Tibial artery (tissue), 4 donors: ENCODE results near the gene LIN28A.

Source experiments
- DNase-seq, 2 donors: peaks; one replicate each; pipeline ENCODE4 v3.0.0-alpha.2; 2019
- H3K27ac ChIP-seq, 2 donors: fragments of 200-600 bp; sonication (generic) in 1 of 2; 1 replicate in 1 of 2; 2 replicates in 1 of 2; pipeline ENCODE4 v1.5.1; 2018 to 2019; ENCODE audit warnings: mild to moderate bottlenecking in 1 of 2
- H3K27me3 ChIP-seq, 2 donors: fragments of 200-600 bp; sonication (generic) in 1 of 2; one replicate each; pipeline versions ENCODE4 v1.5.1 to v1.6.0; 2016 to 2019
- H3K36me3 ChIP-seq, 3 donors: fragments of 200-600 bp; sonication (generic) in 2 of 3; one replicate each; pipeline ENCODE4 v1.5.1; 2016 to 2019; ENCODE audit warnings: mild to moderate bottlenecking in 2 of 3
- H3K4me1 ChIP-seq, 4 donors: fragments of 200-600 bp; sonication (generic) in 2 of 4; 1 replicate in 3 of 4; 2 replicates in 1 of 4; pipeline ENCODE4 v1.5.1; 2016 to 2019
- H3K4me3 ChIP-seq, 2 donors: fragments of 200-600 bp; sonication (generic) in 1 of 2; 1 replicate in 1 of 2; 2 replicates in 1 of 2; pipeline ENCODE4 v1.5.1; 2018 to 2019; ENCODE audit warnings: mild to moderate bottlenecking in 2 of 2
- H3K9me3 ChIP-seq, 3 donors: fragments of 200-600 bp; sonication (generic) in 1 of 3; one replicate each; pipeline ENCODE4 v1.5.1; 2016 to 2019
- intact Hi-C: fragments of 100-400 bp; cut with DNase I; formaldehyde crosslinking; loops from one replicate; pipeline ENCODE4 v1.15.0; 2023; ENCODE audit warnings: low total_unique reads
- TF ChIP-seq, protein P1 (sequence below), 2 experiments: fragments of 200-600 bp in 1 of 2; fragments of 450-650 bp in 1 of 2; IDR thresholded peaks; one replicate each; pipeline ENCODE4 v1.5.1; 2017 to 2019; ENCODE audit warnings: antibody characterized with exemption in 2 of 2, mild to moderate bottlenecking in 1 of 2, moderate library complexity in 1 of 2

The LIN28A gene

DNA sequence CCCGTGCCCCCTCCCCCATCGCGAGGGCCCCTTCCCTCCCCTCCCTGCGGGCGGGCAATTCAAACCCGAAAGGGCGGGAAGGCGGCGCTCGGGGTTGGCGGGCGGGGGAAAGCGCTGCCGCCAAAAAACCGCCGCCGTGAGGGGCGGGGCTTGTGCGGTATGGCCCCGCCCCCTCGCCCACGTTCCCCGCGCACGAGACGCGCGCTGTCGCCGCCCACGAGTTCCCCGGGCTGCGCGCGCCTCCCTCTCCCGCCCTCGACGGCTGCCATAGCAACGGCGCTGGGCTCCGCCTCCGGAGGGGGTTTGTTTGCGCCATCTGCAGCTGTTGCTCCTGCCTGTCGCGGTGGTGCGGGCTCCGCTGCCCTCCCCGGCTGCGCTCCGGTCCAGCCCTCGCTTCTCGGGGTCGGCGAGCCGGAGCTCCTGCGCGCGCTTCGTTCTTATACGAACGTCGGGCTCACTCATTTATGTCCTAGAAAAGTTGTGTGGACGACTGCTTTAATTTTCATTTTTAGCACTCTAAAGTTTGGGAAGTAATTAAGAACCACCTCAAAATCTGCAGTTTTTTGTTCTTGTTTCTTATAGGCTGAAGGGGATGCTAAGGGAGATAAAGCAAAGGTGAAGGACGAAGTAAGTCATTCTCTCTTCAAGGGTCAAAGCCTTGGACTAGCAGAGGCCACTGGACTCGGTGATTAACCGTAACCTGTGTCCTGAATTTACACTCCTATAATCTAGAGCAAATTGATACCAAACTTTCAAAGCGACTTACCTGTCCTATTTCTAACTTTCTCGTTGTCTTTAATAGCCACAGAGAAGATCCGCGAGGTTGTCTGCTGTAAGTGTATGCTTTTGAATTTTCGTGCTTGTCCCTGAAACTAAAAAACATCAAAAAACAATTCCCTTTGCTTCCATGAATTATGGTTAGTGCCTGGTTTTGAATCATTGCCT lies 62.6 kb downstream of the LIN28A start:
- TF ChIP-seq, protein P1, sequence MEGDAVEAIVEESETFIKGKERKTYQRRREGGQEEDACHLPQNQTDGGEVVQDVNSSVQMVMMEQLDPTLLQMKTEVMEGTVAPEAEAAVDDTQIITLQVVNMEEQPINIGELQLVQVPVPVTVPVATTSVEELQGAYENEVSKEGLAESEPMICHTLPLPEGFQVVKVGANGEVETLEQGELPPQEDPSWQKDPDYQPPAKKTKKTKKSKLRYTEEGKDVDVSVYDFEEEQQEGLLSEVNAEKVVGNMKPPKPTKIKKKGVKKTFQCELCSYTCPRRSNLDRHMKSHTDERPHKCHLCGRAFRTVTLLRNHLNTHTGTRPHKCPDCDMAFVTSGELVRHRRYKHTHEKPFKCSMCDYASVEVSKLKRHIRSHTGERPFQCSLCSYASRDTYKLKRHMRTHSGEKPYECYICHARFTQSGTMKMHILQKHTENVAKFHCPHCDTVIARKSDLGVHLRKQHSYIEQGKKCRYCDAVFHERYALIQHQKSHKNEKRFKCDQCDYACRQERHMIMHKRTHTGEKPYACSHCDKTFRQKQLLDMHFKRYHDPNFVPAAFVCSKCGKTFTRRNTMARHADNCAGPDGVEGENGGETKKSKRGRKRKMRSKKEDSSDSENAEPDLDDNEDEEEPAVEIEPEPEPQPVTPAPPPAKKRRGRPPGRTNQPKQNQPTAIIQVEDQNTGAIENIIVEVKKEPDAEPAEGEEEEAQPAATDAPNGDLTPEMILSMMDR (IDR thresholded peaks at IDR 0.05), result no peak
- H3K4me3 ChIP-seq, result peak overlapping the region; percentile 95 to 99
- peaks cover 0 to 30% (median 24%) of the 10 kb centered on the region in 4 donors for H3K4me1 ChIP-seq
- peak; percentile 95 to 98 for DNase-seq
- peaks cover 32 to 49% (median 36%) of the 10 kb centered on the region in 3 donors for H3K36me3 ChIP-seq
- H3K9me3 ChIP-seq, result no peaks in the 10 kb centered on the region
- intact Hi-C loops, result no loop called here
- peak overlapping the region; percentile 99 to 100 for H3K27ac ChIP-seq
- no peaks in the 10 kb centered on the region for H3K27me3 ChIP-seq

DNA sequence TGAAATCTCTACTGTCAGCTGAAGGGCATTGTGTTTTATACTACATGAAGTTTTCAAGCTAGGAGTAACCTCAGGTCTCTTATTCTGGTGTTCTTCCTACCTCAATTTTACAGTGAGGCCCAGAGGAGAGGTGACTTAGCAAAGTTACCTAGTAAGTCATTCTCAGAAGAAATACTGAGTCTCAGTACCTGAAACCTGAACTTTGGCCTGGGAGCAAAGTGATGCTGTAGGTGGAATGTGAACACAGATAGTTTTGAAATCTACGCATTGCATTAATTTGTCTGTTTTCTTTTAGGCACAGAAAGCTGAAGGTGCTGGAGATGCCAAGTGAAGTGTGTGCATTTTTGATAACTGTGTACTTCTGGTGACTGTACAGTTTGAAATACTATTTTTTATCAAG lies 64.2 kb downstream of the LIN28A start:
- Histone ChIP-seq H3K4me1 (peaks cover 0 to 30% (median 24%) of the 10 kb centered on the region in 4 donors), H3K27me3 (no peaks in the 10 kb centered on the region), H3K36me3 (peaks cover 32 to 47% (median 46%) of the 10 kb centered on the region in 3 donors), H3K9me3 (no peaks in the 10 kb centered on the region), H3K4me3 (no peak overlapping the region), H3K27ac (no peak overlapping the region)
- intact Hi-C loops, result no loop called here
- no peak for DNase-seq
- TF ChIP-seq, protein P1 (IDR thresholded peaks at IDR 0.05), result no peak

DNA sequence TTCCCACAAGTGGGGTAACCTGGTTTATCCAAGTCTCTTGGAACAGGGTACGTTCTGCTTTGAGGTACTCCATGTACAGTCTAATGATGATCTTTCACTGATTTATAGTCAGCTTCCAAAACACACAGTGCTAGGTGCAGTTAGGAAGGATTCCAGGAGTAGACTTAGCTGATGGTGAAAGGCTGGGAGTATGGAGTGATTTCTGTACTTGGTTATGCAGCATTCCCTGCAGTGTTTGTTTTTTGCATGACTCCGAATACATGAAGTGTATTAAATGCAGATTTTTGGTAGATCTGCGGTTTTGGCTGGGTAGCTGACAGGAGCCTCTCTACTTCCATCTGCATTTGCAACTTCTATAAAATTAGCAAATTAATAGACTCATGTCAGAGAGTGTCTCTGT lies 65.4 kb downstream of the LIN28A start:
- Histone ChIP-seq H3K27ac (no peak overlapping the region), H3K9me3 (no peaks in the 10 kb centered on the region), H3K27me3 (no peaks in the 10 kb centered on the region), H3K4me1 (peaks cover 0 to 23% (median 20%) of the 10 kb centered on the region in 4 donors), H3K4me3 (no peak overlapping the region), H3K36me3 (peaks cover 32 to 55% (median 52%) of the 10 kb centered on the region in 3 donors)
- intact Hi-C loops, result no loop called here
- DNase-seq, result no peak
- TF ChIP-seq, protein P1 (IDR thresholded peaks at IDR 0.05), result no peak

DNA sequence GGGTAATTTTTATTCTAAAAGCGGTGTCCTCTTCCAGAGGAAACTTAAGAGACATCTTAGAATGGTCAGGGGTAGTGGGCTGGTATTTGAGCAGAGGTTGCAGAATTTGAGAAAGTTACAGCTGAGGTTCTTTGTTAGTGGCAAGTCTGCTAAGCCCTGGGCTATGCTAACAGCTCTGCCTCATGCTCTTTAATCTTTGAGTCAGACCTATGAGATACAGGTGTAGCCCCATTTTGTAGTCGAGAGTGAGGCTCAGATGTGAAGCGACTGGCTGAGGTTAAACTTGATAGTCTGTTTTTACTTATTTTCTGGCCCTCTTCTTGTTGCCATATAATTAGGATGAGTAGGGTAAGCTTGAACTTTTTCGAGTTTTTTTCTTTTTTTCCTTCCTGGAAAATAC lies 66.3 kb downstream of the LIN28A start:
- Histone ChIP-seq H3K27me3 (no peaks in the 10 kb centered on the region), H3K4me1 (peaks cover 0 to 14% (median 10%) of the 10 kb centered on the region in 4 donors), H3K4me3 (no peak overlapping the region), H3K9me3 (no peaks in the 10 kb centered on the region), H3K36me3 (peaks cover 32 to 61% (median 59%) of the 10 kb centered on the region in 3 donors), H3K27ac (no peak overlapping the region)
- TF ChIP-seq, protein P1 (IDR thresholded peaks at IDR 0.05), result no peak
- DNase-seq, result no peak
- intact Hi-C loops, result no loop called here

DNA sequence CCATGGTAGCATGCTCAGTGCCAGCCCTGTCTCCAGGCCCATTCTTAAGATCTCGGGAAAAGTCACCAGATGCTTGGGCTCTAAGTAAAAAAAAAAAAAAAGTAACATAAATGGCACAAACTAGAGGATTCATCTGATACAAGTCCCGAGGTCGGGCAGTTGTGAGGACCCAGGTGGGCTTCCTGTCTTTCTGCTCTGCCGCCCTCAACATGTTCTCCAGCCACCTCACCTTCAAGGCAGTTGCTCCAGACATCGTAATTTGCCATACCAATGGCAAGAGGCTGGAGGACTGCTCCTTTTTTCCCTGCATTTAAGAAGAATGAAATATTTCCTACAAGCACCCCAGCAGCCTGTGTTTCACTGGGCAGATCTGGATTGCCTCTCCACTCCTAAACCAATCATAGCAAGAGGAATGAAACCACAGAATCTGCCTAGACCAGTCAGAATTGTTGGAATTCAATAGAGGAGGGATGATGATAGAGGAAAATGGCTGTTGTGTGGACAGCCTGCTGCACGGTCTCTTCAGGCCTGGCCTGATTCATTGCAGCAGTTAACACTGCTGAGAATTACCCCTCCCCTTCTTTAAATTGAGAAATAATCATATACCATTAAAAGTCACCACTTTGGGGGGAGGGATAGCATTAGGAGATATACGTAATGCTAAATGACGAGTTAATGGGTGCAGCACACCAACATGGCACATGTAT lies 67.0 kb downstream of the LIN28A start:
- Histone ChIP-seq H3K27me3 (no peaks in the 10 kb centered on the region), H3K27ac (no peak overlapping the region), H3K9me3 (no peaks in the 10 kb centered on the region), H3K4me3 (no peak overlapping the region), H3K36me3 (peaks cover 32 to 61% (median 59%) of the 10 kb centered on the region in 3 donors), H3K4me1 (peaks cover 0 to 14% (median 10%) of the 10 kb centered on the region in 4 donors)
- intact Hi-C loops, result no loop called here
- no peak for DNase-seq
- TF ChIP-seq, protein P1 (IDR thresholded peaks at IDR 0.05), result no peak
